Dedifferentiated amniotic fluid mesenchymal stem cell (primary cell): ENCODE data around the gene RAB18.
"Not testable (repeated sequence)": the region's sequence is repeated elsewhere in the genome, so short reads cannot be mapped to it uniquely, and the experiment has no call there.

Source experiments
- DNase-seq: peaks from one replicate; pipeline ENCODE4 v3.0.0-alpha.2; 2016; ENCODE audit errors: extremely low spot score

The RAB18 gene

GRCh38 chr10:27504808-27505460 is 830 bp downstream of the RAB18 start:
- peak; percentile 32 for DNase-seq

GRCh38 chr10:27505537-27505936 is 1.4 kb downstream of the RAB18 start:
- DNase-seq = not testable (repeated sequence)

DNA sequence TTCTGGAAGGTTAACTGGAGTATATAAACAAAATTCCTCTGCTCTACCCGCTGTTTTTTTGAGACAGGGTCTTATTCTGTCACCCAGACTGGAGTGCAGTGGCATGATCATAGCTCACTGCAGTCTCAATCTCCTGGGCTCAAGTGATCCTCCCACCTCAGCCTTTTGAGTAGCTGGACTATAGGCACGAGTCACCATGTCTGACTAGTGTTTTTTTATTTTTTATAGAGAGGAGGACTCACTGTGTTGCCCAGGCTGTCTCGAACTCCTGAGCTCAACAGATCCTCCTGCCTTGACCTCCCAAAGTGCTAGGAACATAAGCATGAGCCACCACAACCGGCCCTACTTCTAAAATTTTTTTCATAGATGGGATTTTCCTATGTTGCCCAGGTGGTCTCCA is 2.2 kb downstream of the RAB18 start:
- DNase-seq = no peak

DNA sequence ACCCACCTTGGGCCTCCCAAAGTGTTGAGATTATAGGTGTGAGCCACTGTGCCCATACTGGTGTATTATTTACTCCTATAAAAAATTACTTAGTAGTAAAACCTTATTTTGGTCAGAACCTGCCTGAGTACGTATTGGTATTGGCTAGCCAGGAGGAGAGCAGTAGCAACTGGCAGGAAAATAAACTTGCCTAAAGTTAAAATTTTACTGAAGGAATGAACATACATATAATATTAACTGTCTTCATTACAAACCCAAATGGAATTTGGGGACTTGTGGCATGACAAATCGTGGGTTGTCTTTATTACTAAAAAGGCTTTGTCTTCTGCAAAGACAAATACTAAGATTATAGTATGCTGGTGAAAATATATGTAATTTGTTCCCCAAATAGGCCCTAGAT is 8.4 kb downstream of the RAB18 start:
- DNase-seq = no peak

GRCh38 chr10:27513451-27514191 is 9.5 kb downstream of the RAB18 start:
- peak; percentile 26 for DNase-seq

- DNase-seq = no peak
Measured at GRCh38 chr10:27514243-27514642, 10.1 kb downstream of the RAB18 start.

GRCh38 chr10:27518261-27518660 is 14.2 kb downstream of the RAB18 start:
- DNase-seq = no peak

DNA sequence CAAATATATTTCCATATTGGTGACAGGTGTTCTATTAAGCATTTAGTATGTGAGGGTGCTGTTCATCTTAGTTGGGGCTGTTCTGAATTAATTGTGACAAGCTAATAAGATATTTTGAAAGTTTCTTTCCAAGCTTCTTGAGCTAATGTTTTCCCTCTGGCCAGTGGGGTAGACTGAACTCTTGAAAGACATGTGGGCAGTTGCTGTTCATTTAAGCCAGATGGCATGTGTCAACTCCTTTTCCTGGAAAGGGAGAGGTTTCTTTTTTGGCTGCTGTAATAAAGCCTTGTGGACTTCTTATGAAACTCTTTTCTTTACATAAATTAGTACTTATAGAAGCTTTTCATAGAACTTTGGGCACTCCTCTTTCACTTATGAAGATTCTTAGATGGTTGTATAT is 21.7 kb downstream of the RAB18 start:
- peak; percentile 87 for DNase-seq

- no peak for DNase-seq
Measured at GRCh38 chr10:27526242-27526641, 22.1 kb downstream of the RAB18 start.

- no peak for DNase-seq
Measured at GRCh38 chr10:27527666-27528295, 23.7 kb downstream of the RAB18 start.

DNA sequence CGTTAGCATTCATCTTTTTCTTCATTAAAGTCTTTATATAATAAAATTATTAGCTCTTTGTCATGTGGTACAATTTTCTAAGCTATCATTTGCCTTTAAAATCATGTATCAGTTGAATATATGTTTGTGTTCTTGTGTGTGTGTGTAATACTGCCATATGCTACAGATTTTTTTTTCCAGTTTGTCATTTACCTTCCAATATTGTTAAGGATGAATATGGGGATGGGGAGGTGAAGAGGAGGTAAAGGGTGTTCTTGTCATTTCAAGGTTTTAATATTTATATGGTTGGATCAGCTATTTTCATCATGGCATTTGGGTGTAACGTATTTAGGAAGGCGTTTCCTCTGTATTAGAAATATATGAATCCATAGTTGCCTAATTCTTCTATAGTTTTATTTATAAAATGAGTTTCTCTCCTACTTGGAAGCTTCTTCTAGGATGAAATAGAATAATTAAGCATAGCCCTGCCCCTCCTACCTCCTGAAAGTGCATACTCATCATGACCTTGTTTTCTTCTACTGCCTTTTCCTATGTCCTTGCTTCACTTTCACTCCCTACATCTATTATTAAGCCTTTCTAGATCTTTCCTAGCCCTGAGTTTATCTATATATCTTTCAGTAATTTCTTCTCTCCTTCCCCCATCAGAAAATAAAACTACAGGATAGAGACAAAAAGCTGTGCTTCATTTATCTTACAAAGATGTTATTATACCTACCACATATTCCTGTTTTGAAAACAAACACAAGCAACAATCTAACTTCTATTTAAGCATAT is 25.1 kb downstream of the RAB18 start:
- no peak for DNase-seq

GRCh38 chr10:27530477-27530876 is 26.4 kb downstream of the RAB18 start:
- no peak for DNase-seq

DNA sequence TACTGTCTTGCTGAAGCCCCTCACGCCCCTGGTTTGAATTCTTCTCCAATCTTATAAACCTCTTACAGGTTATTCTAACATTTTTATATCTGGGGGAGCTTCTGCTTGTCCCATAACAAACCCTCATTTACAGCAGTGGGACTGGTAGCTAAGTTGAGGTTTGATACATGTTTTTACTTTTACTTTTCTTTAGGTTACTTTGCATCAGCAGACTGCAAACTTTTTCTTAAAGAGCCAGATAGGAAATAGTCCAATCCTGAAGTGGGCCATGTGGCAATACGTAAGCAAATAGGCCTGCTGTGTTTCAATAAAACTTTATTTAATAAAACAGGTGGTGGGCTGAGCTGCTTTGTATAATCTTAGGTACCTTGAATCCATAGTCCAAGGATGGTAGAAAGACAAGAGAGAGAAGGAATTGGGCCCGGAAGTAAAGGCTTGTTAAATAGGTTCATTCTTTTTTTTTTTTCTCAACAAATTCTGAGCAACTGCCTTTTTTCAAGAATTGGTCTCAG is 27.3 kb downstream of the RAB18 start:
- no peak for DNase-seq

GRCh38 chr10:27534161-27534700 is 30.1 kb downstream of the RAB18 start:
- no peak for DNase-seq

GRCh38 chr10:27535317-27535716 is 31.2 kb downstream of the RAB18 start:
- no peak for DNase-seq

DNA sequence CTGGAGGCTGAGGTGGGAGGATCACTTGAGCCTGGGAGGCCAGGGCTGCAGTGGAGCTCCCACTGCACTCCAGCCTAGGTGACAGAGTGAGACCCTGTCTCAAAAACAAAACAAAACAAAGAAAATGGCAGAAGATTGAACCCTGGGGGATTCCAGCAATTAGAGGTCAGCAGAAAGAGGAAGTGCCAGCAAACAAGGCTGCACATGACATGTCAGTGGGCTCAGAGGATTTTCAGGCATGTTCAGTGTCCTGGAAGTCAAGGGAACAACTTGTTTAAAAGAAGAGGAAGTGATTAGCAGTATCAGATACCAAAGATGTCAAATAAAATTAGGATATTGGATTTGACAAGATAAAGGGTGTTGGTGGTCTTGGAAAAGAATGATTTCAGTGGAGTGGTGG is 32.3 kb downstream of the RAB18 start:
- DNase-seq = no peak

GRCh38 chr10:27537166-27537565 is 33.1 kb downstream of the RAB18 start:
- no peak for DNase-seq

DNA sequence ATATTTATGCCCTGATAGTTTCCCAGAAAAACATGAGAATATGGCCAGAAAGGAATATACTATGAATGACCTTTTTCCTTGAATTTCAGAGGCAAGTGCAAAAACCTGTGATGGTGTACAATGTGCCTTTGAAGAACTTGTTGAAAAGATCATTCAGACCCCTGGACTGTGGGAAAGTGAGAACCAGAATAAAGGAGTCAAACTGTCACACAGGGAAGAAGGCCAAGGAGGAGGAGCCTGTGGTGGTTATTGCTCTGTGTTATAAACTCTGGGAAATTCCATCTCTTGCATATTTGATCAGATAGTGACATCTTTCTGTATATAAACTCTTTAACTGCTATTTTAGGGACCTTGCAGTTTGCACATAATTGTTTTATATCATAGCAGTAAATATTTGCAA is 33.7 kb downstream of the RAB18 start:
- DNase-seq = no peak

DNA sequence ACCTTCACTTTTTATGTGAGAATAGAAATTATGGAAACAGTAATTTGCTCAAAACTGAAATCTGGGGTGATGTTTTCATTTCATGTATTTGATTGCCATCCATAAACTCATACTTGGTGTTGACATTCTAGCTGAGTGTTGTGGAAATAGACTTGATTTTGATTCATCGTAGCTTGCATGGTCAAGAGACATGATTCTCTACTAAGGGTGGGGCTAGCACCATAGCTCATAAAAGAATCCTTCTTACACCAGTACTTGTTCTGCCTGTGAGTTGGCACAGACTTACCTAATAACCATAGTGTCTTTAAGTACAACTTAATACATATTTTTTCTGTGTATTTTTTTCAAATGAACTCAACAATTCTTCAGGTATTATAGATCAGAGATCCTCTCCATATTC is 36.6 kb downstream of the RAB18 start:
- no peak for DNase-seq

- no peak for DNase-seq
Measured at GRCh38 chr10:27541796-27542729, 38.0 kb downstream of the RAB18 start.

- DNase-seq = peak; percentile 27
Measured at GRCh38 chr10:27542812-27543211, 38.7 kb downstream of the RAB18 start.
